Uterus (tissue), 4 donors: ENCODE results near the gene C9orf50. TPM values are rescaled to one million over a fixed set of nuclear protein-coding genes. Genes with fewer than 3 reads are reported as not detected.
"Not testable (repeated sequence)": the region's sequence is repeated elsewhere in the genome, so short reads cannot be mapped to it uniquely, and the experiment has no call there.

Source experiments
- DNase-seq, 2 donors: peaks; one replicate each; pipeline ENCODE4 v3.0.0-alpha.2; 2019 to 2020
- H3K27ac ChIP-seq, 2 donors: fragments of 200-600 bp; sonication (generic); 1 replicate in 1 of 2; 2 replicates in 1 of 2; pipeline ENCODE4 v1.5.1; 2016 to 2018
- H3K27me3 ChIP-seq, 2 donors: fragments of 200-600 bp; sonication (generic); one replicate each; pipeline ENCODE4 v1.5.1; 2018 to 2019; ENCODE audit warnings: control low read depth in 1 of 2
- H3K36me3 ChIP-seq, 2 donors: fragments of 200-600 bp; sonication (generic); one replicate each; pipeline ENCODE4 v1.5.1; 2019; ENCODE audit warnings: control low read depth in 1 of 2
- H3K4me1 ChIP-seq, 2 donors: fragments of 200-600 bp; sonication (generic); one replicate each; pipeline ENCODE4 v1.5.1; 2018 to 2019; ENCODE audit warnings: control low read depth in 1 of 2
- H3K4me3 ChIP-seq, 2 donors: fragments of 200-600 bp; sonication (generic); 1 replicate in 1 of 2; 2 replicates in 1 of 2; pipeline ENCODE4 v1.5.1; 2018 to 2019; ENCODE audit warnings: mild to moderate bottlenecking in 1 of 2
- H3K9me3 ChIP-seq, 2 donors: fragments of 200-600 bp; sonication (generic); one replicate each; pipeline ENCODE4 v1.5.1; 2019; ENCODE audit warnings: control low read depth in 1 of 2
- CTCF ChIP-seq, 4 experiments: fragments of 200-600 bp in 2 of 4; fragments of 450-650 bp in 2 of 4; sonication (generic) in 2 of 4; IDR thresholded peaks; one replicate each; pipeline ENCODE4 v1.5.1; 2016 to 2019; ENCODE audit warnings: antibody characterized with exemption in 4 of 4, mild to moderate bottlenecking in 2 of 4, moderate library complexity in 1 of 4
- POLR2A ChIP-seq, 2 donors: fragments of 450-650 bp; IDR thresholded peaks; one replicate each; pipeline ENCODE4 v1.6.1; 2016; ENCODE audit warnings: antibody characterized with exemption in 2 of 2, mild to moderate bottlenecking in 1 of 2, moderate library complexity in 1 of 2
- intact Hi-C: fragments of 100-400 bp; cut with DNase I; formaldehyde crosslinking; loops from one replicate; pipeline ENCODE4 v1.15.1; 2023; ENCODE audit warnings: low total_unique reads
- total RNA-seq, 4 donors: library from RNA; depleted of rRNA in 3 of 4; stranded (reverse); fragments of >200 nt in 3 of 4; gene quantifications; one replicate each; pipeline versions ENCODE4 v1.1.0 to v1.2.4, GENCODE V29; 2014 to 2023
- donor health status: DM: yes; HTN: yes; CAD: no.

The C9orf50 gene
- total RNA-seq, 4 donors from 2014 or later, result 0.35 TPM; not detected in 3

GRCh38 chr9:129666575-129666974, 45.7 kb upstream of the C9orf50 start:
- Histone ChIP-seq H3K27ac (no peak overlapping the region), H3K9me3 (no peaks in the 10 kb centered on the region), H3K27me3 (peaks cover 0 to 5% of the 10 kb centered on the region in 2 donors), H3K36me3 (no peaks in the 10 kb centered on the region), H3K4me3 (peak overlapping the region in 1 of 2 donors; percentile 36), H3K4me1 (no peaks in the 10 kb centered on the region)
- DNase-seq, result no peak
- no peak for TF ChIP-seq POLR2A (IDR thresholded peaks at IDR 0.05)
- no peak for TF ChIP-seq CTCF (IDR thresholded peaks at IDR 0.05)
- intact Hi-C loops, result no loop called here

- Histone ChIP-seq H3K9me3 (no peaks in the 10 kb centered on the region), H3K4me3 (peak overlapping the region; percentile 15 to 36), H3K36me3 (no peaks in the 10 kb centered on the region), H3K27ac (no peak overlapping the region), H3K4me1 (no peaks in the 10 kb centered on the region), H3K27me3 (peaks cover 0 to 5% of the 10 kb centered on the region in 2 donors)
- no peak for DNase-seq
- TF ChIP-seq POLR2A (IDR thresholded peaks at IDR 0.05), result no peak
- no peak for TF ChIP-seq CTCF (IDR thresholded peaks at IDR 0.05)
- intact Hi-C loops, result no loop called here
Measured at GRCh38 chr9:129665814-129666520, 45.1 kb upstream of the C9orf50 start.

- DNase-seq, result peak in 1 of 2 donors; percentile 39
- TF ChIP-seq POLR2A (IDR thresholded peaks at IDR 0.05) (no peak), CTCF (IDR thresholded peaks at IDR 0.05) (no peak)
Measured at GRCh38 chr9:129665389-129665775, 44.5 kb upstream of the C9orf50 start, which contains the start of gene PRRX2. Gene PRRX2, plus strand, starts transcription at chr9:129665647. Its CDS starts 221 bp downstream, at chr9:129665868.

GRCh38 chr9:129664746-129665388, 44.0 kb upstream of the C9orf50 start:
- Histone ChIP-seq H3K27me3 (peaks cover 0 to 5% of the 10 kb centered on the region in 2 donors), H3K27ac (no peak overlapping the region), H3K4me1 (no peaks in the 10 kb centered on the region), H3K4me3 (peak overlapping the region; percentile 15 to 36), H3K36me3 (no peaks in the 10 kb centered on the region), H3K9me3 (no peaks in the 10 kb centered on the region)
- DNase-seq, result no peak
- TF ChIP-seq POLR2A (IDR thresholded peaks at IDR 0.05) (no peak), CTCF (IDR thresholded peaks at IDR 0.05) (no peak)
- intact Hi-C loops, result no loop called here

More at GRCh38 chr9:129665389-129665775, 44.5 kb upstream of the C9orf50 start, which contains the start of gene PRRX2:
- H3K36me3 ChIP-seq, result no peaks in the 10 kb centered on the region
- intact Hi-C loops, result no loop called here
- H3K4me3 ChIP-seq, result peak within 1 kb of the TSS; percentile 15 to 36
- no peak within 1 kb of the TSS for H3K27ac ChIP-seq
- H3K9me3 ChIP-seq, result no peaks in the 10 kb centered on the region
- no peaks in the 10 kb centered on the region for H3K4me1 ChIP-seq
- peaks cover 0 to 5% of the 10 kb centered on the region in 2 donors for H3K27me3 ChIP-seq

- H3K36me3 ChIP-seq, H3K4me3 ChIP-seq, intact Hi-C loops, H3K4me1 ChIP-seq, H3K27ac ChIP-seq, DNase-seq, H3K9me3 ChIP-seq, H3K27me3 ChIP-seq: not testable (repeated sequence)
Measured at GRCh38 chr9:129662239-129662638, 41.3 kb upstream of the C9orf50 start.
